Loucy (cell line): ENCODE data around the gene ATP1A4.

Experiments
- H2AFZ ChIP-seq: fragments of 200-600 bp; sonication (generic); 2 replicates; pipeline ENCODE4 v1.6.0; 2016; ENCODE audit warnings: antibody characterized with exemption, mild to moderate bottlenecking, low read length, moderate library complexity
- H3F3A ChIP-seq: fragments of 200-600 bp; 2 replicates; pipeline ENCODE4 v1.6.0; 2016; ENCODE audit warnings: antibody characterized with exemption, low read depth, mild to moderate bottlenecking
- H3K27me3 ChIP-seq: fragments of 200-600 bp; sonication (generic); 2 replicates; pipeline ENCODE4 v1.6.1; 2014; ENCODE audit warnings: low read length, mild to moderate bottlenecking; ENCODE audit not compliant: insufficient read depth, poor library complexity, severe bottlenecking
- H3K36me3 ChIP-seq: fragments of 200-600 bp; sonication (generic); 2 replicates; pipeline ENCODE4 v1.6.1; 2016; ENCODE audit warnings: low read length; ENCODE audit not compliant: insufficient read depth
- H3K4me1 ChIP-seq: fragments of 200-600 bp; sonication (generic); 2 replicates; pipeline ENCODE4 v1.5.1; 2014; ENCODE audit warnings: low read length, mild to moderate bottlenecking; ENCODE audit not compliant: insufficient read depth, poor library complexity, severe bottlenecking
- H3K4me2 ChIP-seq: fragments of 200-600 bp; sonication (generic); 2 replicates; pipeline ENCODE4 v1.6.0; 2014; ENCODE audit warnings: antibody characterized with exemption, low read length, low read depth, mild to moderate bottlenecking; ENCODE audit not compliant: poor library complexity, severe bottlenecking
- H3K4me3 ChIP-seq: fragments of 200-600 bp; sonication (generic); 2 replicates; pipeline ENCODE4 v1.5.1; 2014; ENCODE audit warnings: low read length, mild to moderate bottlenecking, mixed read lengths; ENCODE audit not compliant: poor library complexity, severe bottlenecking
- H3K79me2 ChIP-seq: fragments of 200-600 bp; sonication (generic); 2 replicates; pipeline ENCODE4 v1.6.1; 2014; ENCODE audit warnings: low read length; ENCODE audit not compliant: insufficient read depth
- H3K9ac ChIP-seq: fragments of 200-600 bp; sonication (generic); 2 replicates; pipeline ENCODE4 v1.6.0; 2014; ENCODE audit warnings: mild to moderate bottlenecking, low read depth, low read length, moderate library complexity; ENCODE audit not compliant: poor library complexity, severe bottlenecking
- H3K9me2 ChIP-seq: fragments of 200-600 bp; sonication (generic); replicated peaks from 2 replicates; pipeline ENCODE4 v1.6.1; 2016; ENCODE audit warnings: low read depth, low read length, mixed read lengths
- H3K9me3 ChIP-seq: fragments of 200-600 bp; sonication (generic); 2 replicates; pipeline ENCODE4 v1.6.1; 2014; ENCODE audit warnings: mild to moderate bottlenecking, antibody characterized with exemption, low read length, low read depth; ENCODE audit not compliant: insufficient read depth
- H4K20me1 ChIP-seq: fragments of 200-600 bp; sonication (generic); 2 replicates; pipeline ENCODE4 v1.6.0; 2014; ENCODE audit warnings: antibody characterized with exemption, low read length, mild to moderate bottlenecking; ENCODE audit not compliant: insufficient read depth, poor library complexity, severe bottlenecking
- EZH2phosphoT487 ChIP-seq: fragments of 200-600 bp; IDR thresholded peaks from 2 replicates; pipeline ENCODE4 v1.6.1; 2018; ENCODE audit warnings: antibody characterized with exemption, mild to moderate bottlenecking, moderate library complexity, borderline replicate concordance
- TF ChIP-seq, protein P1 (sequence below): fragments of 200-600 bp; sonication (generic); conservative IDR thresholded peaks from 2 replicates; pipeline ENCODE4 v1.5.1; 2014; ENCODE audit warnings: mild to moderate bottlenecking, antibody characterized with exemption, low read length

The ATP1A4 gene

DNA sequence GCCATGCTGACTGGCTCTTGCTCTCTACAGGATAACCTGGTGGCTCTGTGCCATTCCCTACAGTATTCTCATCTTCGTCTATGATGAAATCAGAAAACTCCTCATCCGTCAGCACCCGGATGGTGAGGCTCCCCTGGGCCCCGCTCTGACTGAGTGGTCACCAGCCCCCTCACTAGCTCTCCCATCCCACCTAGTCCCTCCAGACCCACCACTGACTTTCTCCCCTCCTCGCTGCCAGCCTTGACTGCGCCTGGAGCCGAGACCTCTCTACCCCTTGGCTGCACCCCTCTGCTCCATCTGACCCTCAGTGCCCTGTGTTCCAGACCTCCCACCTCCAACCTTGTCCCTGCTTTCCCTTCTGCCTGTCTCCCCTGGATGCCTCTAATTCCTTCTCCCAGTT is 34.8 kb downstream of the ATP1A4 start:
- H2AFZ ChIP-seq: no peak overlapping the region
- H3K79me2 ChIP-seq: no peaks in the 10 kb centered on the region
- H3K9me2 ChIP-seq: no peaks in the 10 kb centered on the region
- H3F3A ChIP-seq: no peaks in the 10 kb centered on the region
- no peak overlapping the region for H3K4me2 ChIP-seq
- H3K36me3 ChIP-seq: no peaks in the 10 kb centered on the region
- TF ChIP-seq, protein P1, sequence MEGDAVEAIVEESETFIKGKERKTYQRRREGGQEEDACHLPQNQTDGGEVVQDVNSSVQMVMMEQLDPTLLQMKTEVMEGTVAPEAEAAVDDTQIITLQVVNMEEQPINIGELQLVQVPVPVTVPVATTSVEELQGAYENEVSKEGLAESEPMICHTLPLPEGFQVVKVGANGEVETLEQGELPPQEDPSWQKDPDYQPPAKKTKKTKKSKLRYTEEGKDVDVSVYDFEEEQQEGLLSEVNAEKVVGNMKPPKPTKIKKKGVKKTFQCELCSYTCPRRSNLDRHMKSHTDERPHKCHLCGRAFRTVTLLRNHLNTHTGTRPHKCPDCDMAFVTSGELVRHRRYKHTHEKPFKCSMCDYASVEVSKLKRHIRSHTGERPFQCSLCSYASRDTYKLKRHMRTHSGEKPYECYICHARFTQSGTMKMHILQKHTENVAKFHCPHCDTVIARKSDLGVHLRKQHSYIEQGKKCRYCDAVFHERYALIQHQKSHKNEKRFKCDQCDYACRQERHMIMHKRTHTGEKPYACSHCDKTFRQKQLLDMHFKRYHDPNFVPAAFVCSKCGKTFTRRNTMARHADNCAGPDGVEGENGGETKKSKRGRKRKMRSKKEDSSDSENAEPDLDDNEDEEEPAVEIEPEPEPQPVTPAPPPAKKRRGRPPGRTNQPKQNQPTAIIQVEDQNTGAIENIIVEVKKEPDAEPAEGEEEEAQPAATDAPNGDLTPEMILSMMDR: no peak
- TF ChIP-seq EZH2phosphoT487: no peak
- no peak overlapping the region for H3K9ac ChIP-seq
- H3K9me3 ChIP-seq: no peaks in the 10 kb centered on the region
- no peaks in the 10 kb centered on the region for H4K20me1 ChIP-seq
- no peak overlapping the region for H3K4me3 ChIP-seq
- H3K27me3 ChIP-seq: no peaks in the 10 kb centered on the region
- no peaks in the 10 kb centered on the region for H3K4me1 ChIP-seq

DNA sequence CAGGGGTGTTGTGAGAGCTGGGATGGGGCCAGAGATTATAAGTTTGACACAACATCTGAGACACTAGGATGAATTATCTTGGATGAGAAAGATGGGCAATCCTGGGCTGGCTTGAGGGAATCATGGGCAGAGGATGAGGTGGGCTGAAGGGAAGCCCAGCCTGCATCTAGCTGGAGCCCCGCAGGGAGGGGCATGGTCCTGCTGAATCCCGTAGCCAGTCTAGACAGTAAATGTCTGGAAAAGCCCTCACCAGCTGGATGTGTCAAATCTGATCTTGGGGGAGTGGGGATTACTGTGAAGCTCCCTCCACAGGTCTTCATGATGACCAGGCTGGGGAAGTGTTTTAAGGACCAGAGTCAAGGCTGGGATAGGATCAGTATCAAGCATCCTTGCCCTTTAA is 35.3 kb downstream of the ATP1A4 start:
- Histone ChIP-seq H3K27me3 (no peaks in the 10 kb centered on the region), H3K4me1 (no peaks in the 10 kb centered on the region), H2AFZ (no peak overlapping the region), H4K20me1 (no peaks in the 10 kb centered on the region), H3K9me3 (no peaks in the 10 kb centered on the region), H3K36me3 (no peaks in the 10 kb centered on the region), H3F3A (no peaks in the 10 kb centered on the region), H3K9ac (no peak overlapping the region), H3K79me2 (no peaks in the 10 kb centered on the region), H3K4me3 (no peak overlapping the region), H3K4me2 (no peak overlapping the region), H3K9me2 (no peaks in the 10 kb centered on the region)
- TF ChIP-seq, protein P1: no peak

DNA sequence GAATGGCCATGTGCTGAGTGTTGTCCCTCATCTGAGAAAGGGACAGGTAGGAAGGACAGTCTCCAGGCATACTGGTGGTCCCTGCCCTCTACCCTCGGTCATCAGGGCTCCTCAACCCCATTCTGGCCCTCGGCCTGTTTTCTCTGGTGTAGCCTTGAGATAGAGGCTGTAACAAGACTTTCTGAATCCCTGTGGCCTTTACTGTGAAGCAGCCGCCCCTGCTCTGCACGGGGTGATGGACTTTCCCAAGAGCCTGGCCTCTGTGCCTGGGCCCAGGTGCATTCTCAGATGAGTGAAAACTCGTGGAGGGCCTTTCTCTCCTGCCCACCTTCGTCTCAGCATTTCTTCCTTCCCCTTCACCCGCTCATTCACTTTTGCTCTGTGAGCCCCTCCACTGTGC is 36.0 kb downstream of the ATP1A4 start:
- Histone ChIP-seq H3K36me3 (no peaks in the 10 kb centered on the region), H3K9ac (no peak overlapping the region), H2AFZ (no peak overlapping the region), H3K9me3 (no peaks in the 10 kb centered on the region), H3K79me2 (no peaks in the 10 kb centered on the region), H3K4me1 (no peaks in the 10 kb centered on the region), H3K4me2 (no peak overlapping the region), H3F3A (no peaks in the 10 kb centered on the region), H3K27me3 (no peaks in the 10 kb centered on the region), H3K4me3 (no peak overlapping the region), H3K9me2 (no peaks in the 10 kb centered on the region), H4K20me1 (no peaks in the 10 kb centered on the region)
- TF ChIP-seq EZH2phosphoT487: no peak
- TF ChIP-seq, protein P1: no peak
